Activated CD8-positive, alpha-beta memory T cell treated with anti-CD3 and anti-CD28 coated beads, Interleukin-2, amount 50 U/mL, for 4 hours (primary cell): ENCODE data around the gene SPATA13.

Experiments used
- DNase-seq: peaks from one replicate; pipeline ENCODE4 v3.0.0-alpha.2; 2020

The SPATA13 gene

DNA sequence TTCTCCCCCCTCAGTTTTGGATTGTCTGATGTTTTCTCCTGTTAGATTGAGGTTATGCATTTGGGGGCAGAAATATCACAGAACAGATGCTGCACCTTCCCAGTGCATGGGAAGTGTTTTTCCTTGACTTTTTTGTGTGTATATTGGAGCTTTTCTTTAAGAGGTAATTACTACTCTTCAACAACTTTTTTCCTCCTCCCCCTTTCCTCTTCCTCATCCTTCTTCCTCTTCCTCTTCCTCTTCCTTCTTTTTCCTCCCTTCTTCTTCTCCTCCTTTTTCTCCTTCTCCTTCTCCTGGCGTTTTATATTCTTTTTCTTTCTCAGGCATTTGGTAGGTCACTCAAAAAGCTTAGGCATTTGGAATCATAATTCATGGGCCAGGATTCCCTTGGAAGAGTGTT, 18.1 kb upstream of the SPATA13 start:
- no peak for DNase-seq

DNA sequence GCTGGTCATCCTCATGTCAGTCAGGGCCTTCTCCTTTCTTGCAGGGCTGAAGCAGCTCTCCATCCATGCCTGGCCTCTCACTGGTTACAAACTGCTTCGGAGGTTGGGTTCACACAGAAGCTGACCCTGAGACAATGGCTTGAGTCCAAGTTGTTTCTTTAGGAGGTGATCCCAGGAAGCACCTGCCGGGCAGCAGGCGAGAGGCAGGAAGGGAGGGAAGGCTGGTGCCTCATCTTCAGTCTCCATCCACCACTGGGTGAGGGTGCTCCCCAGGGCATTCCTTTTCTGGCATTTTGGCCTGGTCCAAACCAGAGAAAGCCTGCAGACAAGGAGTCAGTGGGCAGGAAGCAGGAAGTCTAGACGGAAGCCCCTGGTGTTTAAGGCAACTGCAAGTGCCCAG, 17.6 kb upstream of the SPATA13 start:
- DNase-seq, result no peak

DNA sequence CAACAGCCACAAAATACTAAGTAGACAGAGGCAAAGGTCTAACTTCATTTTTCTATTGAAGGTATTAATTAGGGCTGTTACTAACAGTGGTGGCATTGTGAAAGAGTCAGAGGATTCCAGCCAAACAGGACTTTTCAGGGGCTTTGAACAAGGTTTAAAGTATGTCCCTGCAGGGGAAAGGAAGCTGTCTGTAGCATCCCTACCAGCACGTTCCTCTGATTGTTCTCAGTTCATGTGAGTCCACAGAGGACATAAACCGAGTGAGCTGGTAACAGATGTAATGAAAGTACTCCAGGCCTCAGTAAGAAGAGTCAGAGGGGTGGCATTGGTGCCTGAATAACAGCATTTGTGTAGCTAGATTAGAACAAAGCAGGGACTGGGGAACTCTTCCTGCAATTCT, 15.3 kb upstream of the SPATA13 start:
- no peak for DNase-seq

DNA sequence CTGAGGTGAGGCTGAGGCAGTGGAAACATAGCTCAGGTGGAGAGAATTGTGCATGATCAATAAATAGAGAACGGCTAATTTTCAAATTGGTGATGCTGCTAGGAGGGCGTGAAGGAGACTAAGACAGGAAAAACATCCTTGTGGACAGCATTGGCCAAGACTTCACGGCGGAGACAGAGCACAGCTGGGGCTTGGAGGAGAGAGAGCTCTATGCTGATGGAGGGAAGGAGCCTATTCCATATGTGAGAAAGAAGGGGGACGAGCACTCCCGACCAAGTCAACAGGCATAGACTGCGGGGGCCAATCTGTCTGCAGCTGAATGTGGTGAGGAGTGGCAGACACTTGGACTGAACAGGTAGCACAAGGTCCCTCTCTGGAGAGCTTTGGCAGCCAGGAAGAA, 14.8 kb upstream of the SPATA13 start:
- DNase-seq, result no peak

DNA sequence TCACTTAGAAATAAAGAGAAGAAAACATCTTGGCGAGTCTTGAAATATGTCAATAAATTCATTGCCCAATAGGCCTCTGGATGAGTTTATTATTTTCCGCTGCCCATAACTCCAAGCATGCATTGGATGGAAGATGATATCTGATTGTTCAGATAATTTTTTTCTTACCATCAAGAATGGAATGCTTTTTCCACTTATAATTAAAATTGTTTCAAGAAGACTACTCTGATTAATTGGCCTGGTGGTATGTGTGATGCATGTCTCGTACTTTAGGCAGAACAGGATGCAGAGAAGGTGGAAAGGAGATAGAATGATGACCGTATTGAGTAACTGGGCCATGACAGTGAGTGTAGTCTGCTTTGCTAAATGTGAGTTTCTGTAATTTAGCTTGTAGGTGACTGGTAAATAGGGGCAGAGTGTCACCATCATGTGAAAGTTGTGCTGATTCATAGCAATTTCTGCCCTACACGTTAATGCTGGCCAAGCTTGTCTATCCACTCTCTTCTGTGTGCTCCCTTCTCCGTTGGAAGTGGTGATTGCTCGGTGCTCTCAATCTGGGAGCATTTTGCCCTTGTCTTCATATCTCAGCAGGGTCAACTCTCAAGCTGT, 13.5 kb upstream of the SPATA13 start:
- DNase-seq, result no peak

DNA sequence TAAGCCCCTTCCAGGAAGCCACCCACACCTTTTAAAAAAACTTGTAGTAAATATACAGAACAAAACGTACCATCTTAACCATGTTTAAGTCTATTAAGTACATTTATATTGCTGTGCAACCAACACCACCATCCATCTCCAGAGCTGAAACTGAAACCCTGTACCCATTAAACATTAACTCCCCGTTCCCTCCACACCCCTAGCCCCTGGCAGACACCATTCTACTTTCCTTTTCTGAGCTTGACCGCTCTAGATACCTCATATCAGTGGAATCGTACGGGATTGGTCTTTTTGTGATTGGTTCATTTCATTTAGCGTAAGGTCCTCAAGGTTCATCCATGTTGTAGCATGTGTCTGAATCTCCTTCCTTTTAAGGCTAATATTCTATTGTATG, 13.0 kb upstream of the SPATA13 start:
- no peak for DNase-seq

DNA sequence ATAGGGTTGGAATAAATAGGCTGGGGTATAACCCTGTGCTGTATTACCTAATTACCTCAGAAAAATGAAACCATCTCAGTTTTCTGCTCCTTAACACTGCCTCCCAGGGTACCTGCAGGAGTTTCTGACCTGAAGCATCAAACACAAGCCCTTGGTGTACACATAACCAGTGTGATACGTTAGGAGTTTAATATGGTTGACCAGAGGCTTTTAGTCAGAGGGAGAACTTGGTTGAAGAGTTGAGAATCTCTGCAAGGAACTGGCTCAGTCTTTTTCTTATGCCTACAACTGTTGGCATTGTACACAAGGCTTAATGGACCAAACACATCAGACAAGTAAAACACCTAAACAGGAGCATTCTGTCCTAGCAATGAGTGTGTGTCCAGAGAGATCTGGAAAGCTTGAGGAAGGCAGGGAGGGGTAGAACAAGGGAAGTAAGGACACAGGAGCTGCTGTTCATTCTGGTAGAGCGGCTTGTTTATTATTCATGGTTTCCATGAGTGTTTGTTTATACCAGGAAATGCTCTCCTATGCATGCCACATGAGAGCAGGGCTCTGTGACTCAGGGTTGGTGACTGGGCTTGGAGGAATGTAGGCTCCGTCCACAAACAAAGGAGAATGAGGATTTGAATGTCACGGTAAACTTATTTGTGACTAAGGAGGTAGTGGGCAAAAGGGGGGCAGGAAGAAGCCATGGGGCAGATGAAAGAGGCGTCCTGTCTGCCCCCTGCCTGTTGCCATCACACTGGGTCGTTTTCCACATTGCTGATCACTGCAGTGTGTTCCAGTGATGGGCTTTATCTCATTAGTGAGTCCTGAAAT, 11.9 kb upstream of the SPATA13 start:
- DNase-seq, result no peak

DNA sequence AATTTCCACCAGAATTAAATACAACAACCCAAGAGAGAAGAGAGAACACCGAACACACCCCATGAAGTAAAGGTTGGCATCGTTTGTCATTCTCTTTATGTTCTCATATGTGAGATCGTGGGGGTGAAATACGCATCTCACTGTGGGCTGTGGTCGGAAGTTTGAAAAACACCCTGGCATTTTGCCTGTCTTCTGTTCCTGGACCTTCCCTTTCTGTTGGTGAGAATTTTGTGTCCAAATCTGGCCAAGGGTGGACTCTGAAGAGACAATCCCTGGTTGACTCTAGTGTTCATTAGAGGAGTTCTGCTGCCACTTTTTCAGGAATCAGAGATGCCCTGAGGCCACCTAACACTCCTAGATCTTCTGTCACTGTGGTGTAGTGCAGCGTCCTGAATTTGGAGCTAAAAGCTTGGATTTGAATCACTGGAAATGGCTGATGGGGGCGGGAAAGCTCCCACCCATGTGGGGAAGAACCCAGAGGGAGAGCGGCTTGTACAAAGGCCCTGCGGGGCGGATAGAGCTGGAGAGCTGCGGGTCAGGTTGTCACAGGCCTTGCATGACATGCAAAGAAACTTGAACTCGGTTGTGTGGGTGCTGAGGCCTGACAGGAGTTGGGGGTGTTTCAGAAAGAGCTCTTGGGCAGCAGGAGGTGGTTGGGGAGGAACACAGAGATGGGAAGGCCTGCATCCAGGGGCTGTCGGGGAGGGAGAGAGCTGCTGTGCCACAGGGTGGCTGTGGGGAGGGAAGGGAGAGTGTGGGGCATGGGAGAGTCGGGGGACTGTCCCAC, 11.1 kb upstream of the SPATA13 start:
- no peak for DNase-seq

DNA sequence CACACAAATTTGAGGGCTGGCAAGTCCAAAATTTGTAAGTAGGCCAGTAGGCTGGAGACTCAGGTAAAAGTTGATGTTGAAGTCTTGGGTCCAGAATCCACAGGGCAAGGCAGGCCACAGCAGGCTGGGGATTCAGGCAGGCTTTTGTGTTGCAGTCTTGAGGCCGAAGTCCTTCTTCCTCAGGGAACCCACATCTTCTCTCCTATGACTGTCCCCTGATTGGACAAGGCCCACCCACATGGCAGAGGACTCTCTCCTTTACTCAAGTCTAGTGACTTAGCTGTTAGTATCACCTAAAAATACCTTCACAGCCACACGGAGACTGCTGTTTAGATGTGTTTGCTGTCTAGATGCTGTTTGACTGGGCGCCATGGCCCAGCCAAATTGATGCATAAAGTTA, 9.9 kb upstream of the SPATA13 start:
- no peak for DNase-seq

DNA sequence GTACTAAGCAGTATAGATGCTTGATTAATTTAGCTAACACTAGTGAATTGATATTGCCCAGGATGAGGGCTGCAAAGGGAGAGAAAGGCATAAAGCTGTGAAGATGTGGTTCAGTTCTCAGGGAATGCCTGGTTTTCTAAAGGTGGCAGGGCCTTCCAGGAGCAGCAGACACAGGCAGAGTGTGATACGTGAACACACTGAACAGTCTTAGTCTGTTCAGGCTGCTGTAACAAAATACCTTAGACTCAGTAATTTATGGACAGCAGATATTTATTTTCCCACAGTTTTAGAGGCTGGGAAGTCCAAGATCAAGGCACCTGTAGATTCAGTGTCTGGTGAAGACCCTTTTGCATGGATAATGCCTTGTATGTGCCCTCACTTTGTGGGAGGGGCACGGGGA, 8.7 kb upstream of the SPATA13 start:
- no peak for DNase-seq

DNA sequence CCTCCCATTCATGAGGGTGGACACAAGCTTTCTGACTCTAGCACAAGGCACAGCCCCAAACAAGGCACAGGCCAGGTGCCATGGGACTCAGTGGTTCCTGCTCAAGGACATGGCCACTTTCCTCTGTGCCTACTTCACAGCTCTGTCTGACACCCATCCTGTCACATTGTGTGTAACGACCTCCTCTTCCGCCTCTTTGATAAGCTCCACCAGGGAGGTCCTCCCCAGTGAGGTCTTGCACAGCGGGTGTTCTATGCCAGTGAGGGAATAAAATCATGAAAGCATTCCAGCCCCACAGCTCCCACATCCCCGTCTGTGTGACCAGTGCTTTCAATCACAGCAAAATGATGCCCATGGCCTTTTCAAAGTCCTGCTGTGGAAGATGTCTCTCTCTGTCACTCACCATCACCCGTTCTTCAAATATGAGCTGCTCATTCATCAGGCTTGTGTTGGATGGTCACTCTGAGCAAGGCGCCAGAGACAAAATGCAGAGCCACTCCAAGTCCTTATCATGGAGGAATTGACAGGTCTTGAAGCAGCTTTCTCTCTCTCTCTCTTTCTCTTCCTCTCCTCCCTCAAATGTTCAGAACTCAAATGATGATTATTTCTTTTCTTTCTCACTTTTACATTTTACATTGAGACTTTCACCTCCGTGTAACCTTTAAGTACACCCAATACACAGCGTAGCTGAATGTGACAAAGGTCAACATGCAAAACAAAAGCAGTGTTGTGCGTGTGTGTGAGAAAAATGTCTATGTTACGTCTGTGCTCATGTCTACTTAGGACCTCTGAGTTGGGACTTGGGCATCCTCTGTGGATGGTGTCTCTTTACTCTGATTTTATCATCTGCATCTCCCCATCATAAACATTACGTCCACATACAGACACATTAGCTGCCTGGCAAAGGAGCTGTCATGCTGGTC, 8.0 kb upstream of the SPATA13 start:
- no peak for DNase-seq

DNA sequence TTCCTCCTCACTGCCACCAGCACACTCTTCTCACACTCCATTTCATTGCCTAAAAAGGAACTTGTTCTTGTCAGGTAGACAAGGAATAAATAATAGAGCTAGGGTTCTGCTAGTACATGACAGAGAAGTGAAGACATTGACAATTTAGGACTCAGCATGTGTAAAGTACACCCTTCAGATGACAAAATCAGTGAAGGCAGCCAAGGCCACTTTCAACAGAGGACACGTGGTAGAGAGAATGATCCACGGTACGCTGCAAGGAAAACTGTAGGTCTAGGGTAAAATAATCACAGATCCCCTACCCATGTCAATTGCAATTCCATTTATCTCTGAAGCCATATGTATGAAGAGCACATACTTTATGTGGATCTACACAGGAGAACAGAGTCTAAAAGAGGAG, 7.2 kb upstream of the SPATA13 start:
- no peak for DNase-seq

DNA sequence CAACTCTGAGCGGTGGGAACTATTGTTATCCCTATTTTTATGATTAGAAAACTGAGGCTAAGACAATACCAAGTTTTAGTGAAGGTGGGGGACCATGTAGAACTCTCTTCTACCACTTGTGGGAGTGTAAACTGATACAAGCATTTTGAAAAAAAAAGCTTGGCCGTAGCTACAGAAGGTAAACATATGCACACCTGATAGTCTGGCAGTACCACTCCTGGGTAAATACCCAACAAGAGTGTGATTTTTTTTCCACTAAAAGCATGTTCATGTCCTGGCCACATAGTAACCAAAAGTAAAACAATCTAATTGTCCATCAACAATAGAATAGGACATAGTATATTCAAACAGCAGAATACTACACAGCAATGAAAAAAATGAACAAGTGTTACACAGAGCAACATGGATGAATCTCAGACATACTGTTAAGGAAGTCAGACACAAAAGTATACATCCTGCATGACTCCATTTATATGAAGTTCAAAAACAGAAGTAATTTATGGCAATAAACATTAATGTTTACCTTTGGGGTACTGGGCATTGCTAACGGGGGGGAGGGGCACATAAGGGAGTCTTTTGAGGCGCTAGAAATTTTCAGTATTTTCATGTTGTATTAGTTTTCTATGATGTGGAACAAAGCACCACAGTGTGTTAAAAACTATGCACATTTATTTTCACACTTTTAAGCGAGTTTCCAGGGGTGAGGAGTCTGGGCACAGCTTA, 6.4 kb upstream of the SPATA13 start:
- DNase-seq, result no peak

DNA sequence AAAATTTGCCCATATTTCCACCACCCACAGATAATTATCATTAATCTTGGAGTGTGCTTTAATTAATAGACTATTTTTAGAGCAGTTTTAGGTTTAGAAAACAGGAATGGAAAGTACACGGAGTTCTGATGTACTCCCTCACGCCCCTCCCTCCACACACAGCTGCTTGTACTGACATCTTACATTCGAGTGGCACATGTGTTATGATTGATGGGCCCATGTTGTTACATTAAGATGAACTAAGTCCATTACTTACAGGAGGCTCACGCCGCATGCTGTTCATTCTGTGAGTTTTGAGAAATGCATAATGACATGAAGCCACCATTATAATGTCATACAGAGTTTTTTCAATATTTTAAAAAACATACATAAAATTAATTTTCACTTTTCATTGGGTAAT, 1.2 kb upstream of the SPATA13 start:
- DNase-seq, result no peak

DNA sequence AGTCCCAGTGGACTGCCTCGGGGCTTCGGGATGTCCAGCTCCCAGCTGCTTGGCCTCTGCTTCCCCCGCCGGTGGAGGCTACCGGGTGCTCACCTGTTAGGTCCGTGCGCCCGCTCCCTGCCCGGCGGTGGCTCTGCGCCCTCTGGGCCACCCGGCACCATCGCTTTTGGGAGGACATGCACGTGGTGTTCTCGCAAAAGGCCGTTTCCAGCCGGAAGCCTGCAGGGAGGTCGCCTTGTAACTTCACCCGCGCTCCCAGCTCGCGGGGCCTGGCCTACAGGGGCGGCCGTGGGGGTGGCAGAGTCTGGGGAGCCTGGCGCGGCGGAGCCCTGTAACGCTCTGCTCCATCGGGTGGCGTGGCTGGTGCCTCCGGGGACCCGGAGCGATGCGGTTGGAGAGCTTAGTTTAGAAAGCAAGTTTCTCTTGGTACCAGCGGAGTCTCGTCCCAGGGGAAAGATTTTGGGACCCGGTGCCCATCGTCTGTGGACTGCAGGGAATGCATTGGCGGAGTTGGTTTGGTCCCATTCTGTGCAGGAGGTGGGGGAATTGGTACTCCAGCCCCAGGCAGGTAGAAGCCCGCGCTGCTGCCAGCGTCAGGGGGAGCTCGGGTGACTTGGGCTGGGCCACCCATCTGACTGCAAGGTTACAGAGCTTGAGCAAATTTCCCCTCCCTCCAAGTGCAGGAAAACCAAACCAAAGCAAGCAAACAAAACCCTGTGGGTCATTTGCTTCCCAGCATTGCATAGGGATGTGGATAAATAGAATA, 673 bp downstream of the SPATA13 start:
- peak; percentile 51 for DNase-seq

DNA sequence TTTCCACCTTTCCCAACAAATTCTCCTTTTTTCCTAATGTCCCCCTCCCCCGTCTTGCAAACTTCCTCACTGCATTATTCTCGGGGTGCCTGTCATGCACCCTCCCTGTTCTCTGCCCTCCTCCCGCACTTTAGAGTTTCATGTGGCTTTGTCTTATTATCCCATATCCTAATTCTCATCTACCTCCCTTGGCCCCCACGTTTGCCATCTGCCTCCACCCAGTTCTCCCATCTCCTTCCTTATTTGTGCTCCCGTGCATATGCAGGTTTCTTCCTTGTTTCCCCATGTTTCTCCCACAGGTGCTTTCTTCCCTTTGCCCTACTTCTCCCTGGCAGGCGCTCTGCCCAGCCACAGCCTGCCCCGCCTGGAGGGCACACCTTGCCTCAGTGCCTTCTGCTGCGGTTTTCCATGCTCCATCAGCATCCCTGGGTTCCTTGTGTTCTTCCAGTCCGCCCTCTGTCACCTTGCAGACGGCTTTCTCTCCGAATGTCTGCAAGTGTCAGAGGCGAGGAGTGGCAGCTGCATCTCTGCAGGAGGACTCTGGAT, 1.5 kb downstream of the SPATA13 start:
- DNase-seq, result no peak

DNA sequence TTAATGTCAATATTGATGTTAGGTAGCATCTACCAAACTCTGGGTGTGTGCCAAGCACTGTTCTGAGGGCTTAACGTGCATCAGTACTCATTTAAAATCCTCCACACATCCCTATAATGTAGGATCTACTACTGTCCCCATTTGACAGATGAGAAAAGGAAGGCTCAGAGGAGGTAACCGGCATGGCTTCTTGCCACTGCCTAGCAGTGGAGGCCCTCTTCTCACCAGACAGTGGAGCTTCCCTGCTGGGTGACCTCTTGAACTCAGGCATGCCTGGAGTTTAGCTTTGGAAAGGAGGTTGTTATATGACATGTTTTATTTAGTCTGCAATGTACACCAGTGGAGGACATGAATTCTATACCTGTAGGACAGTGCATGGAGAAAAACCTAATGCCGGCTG, 2.1 kb downstream of the SPATA13 start:
- DNase-seq, result no peak

DNA sequence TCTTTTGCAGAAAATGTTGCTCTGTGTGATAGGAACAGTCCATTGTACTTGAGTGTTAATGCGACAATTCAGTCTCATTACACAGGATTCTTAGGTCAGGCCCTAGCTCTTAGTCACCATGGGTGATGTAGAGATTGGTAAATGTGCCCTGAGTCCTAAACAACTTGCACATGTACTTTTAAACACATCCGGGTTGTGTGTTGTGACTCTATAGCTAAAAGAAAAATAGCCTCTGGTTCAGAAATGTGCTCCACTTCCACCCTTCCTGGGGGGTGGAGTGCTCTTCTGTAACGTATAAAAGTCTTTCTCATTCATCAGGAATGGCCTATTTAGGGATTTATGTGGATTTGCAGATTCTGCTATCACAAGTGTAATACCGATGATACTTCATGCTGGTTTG, 5.2 kb downstream of the SPATA13 start:
- no peak for DNase-seq

DNA sequence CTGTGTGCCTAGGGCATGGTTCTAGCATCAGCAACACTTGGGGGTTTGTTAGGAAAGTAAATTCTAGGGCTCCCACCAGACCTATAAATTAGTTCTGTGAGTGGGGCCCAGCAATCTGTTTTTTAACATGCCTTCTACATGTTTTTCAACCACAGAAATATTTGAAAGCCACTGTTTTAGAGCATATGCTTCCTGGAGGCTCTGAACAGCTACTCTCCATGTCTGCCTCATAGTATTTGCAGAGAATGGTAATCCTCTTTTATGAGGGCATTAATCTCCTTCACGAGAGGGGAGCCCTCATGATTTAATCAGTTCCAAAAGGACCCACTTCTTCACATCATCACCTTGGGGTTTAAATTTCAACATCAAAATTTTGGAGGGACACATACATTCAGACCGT, 6.0 kb downstream of the SPATA13 start:
- no peak for DNase-seq

DNA sequence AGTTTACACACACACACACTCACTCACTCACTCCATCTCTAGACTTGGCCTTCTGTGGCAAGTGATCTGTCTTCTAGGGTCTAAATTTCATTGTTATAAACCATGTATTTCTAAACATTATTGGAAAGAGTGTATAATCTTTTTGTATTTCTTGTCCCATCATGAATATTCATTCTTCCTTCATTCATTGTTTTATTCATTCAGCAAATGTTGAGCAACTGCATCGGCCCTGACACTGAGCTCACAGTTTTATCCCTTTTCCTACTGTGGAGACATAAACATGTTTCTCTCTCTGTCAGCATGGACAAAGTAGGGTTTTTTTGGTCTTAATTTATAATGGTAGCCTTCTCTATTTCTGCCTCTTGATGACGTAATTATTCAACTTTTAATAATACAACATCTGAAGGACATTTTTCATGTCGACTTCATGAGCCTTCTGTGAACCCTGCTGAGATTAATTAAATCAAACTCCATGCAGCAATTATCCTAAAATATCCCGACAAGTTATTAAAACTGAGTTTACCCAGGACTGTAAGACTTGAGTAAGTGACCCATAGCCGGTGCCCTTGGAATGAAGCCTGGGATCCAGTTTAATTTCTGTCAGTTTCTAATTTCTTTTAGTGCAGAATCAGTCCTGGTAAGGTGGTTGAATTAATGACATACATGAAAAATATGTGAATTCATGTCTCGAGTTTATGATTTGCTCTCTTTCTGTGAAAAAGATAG, 7.3 kb downstream of the SPATA13 start:
- DNase-seq, result no peak

DNA sequence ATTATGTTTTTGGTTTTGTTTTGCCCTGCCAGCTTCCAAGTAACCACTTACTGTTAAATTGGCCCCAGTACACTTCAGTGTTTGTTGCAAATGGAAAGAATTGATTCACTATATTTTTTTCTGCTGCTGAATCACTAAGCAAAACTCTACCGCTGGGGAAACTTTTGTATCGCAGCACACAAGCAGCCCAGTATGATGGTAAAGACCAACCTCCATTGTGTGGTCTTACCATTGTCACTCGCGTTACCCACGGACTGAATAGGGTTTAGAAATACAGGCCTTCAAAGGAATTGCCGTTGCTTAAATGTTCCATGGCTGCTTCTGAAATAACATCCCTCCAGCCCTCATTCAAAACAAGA, 7.9 kb downstream of the SPATA13 start:
- no peak for DNase-seq
